GM20000 (cell line): ENCODE data around the gene LYRM4.

Experiments
- DNase-seq: peaks from one replicate; pipeline ENCODE4 v3.0.0; 2012; ENCODE audit warnings: low spot score
- CTCF ChIP-seq: IDR thresholded peaks from 2 replicates; pipeline ENCODE4 v1.5.1; 2012; ENCODE audit warnings: mild to moderate bottlenecking, control low read depth; ENCODE audit errors: extremely low read depth, missing control alignments

LYRM4 gene

GRCh38 chr6:5073992-5074391, 186.8 kb downstream of the LYRM4 start:
- TF ChIP-seq CTCF: no peak
- no peak for DNase-seq

GRCh38 chr6:5072440-5072839, 188.3 kb downstream of the LYRM4 start:
- DNase-seq: no peak
- no peak for TF ChIP-seq CTCF

GRCh38 chr6:5071216-5071615, 189.5 kb downstream of the LYRM4 start:
- TF ChIP-seq CTCF: no peak
- DNase-seq: no peak

- no peak for DNase-seq
These were observed 192.5 kb downstream of the LYRM4 start for GRCh38 chr6:5068153-5068751.

GRCh38 chr6:5067305-5067704, 193.4 kb downstream of the LYRM4 start:
- TF ChIP-seq CTCF: no peak
- no peak for DNase-seq

More at GRCh38 chr6:5068153-5068751, 192.5 kb downstream of the LYRM4 start:
- TF ChIP-seq CTCF: no peak

- no peak for TF ChIP-seq CTCF
- no peak for DNase-seq
These were observed 194.2 kb downstream of the LYRM4 start for GRCh38 chr6:5066456-5067093.

- DNase-seq: no peak
- TF ChIP-seq CTCF: no peak
These were observed 197.1 kb downstream of the LYRM4 start for GRCh38 chr6:5063617-5064016.
